ENCODE data around the gene SRC.

The SRC gene

DNA sequence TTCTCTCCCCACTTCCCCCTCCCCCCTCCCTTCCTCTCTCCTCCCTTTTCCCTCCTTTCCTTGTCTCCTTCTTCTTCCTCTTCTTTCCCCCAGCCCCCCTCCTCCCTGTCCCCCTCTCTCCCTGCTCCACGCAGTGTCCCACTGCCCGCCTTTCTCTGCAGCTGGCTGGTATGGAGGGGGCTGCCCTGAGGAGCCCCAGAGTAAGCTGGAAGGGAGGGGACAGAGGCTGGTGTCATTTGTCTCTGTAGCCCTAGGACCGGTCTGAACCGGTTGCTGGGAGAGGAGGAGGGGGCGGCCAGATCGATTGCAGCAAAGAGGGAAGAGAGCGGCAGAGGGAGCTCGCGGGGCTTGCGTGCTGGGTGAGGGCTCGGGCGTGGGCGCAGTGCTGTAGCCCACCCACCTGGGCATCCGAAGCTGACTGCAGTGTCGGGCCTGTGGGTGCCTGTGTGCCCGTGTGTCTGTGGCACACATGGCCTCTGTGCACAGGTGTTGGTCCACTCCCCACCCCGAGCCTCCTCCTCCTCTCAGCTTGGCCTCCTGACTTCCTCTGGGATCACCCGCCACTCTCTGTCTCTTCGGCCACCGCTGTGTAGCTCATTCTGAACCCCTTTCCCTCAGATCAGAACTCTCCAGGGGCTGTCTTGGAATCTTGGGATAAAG lies 50.6 kb downstream of the SRC start:
- TF ChIP-seq CTCF (IDR thresholded peaks at IDR 0.05; ENCODE audit: low read depth, low read length), result no peak
- DNase-seq (ENCODE audit: extremely low read depth, low read depth), result no peak

GRCh38 chr20:37397076-37397953 lies 51.4 kb downstream of the SRC start:
- no peak for TF ChIP-seq CTCF (IDR thresholded peaks at IDR 0.05; ENCODE audit: low read depth, low read length)
- no peak for DNase-seq (ENCODE audit: extremely low read depth, low read depth)

- no peak for DNase-seq (ENCODE audit: extremely low read depth, low read depth)
- no peak for TF ChIP-seq CTCF (IDR thresholded peaks at IDR 0.05; ENCODE audit: low read depth, low read length)
Observed at GRCh38 chr20:37397954-37398749, 52.2 kb downstream of the SRC start.

DNA sequence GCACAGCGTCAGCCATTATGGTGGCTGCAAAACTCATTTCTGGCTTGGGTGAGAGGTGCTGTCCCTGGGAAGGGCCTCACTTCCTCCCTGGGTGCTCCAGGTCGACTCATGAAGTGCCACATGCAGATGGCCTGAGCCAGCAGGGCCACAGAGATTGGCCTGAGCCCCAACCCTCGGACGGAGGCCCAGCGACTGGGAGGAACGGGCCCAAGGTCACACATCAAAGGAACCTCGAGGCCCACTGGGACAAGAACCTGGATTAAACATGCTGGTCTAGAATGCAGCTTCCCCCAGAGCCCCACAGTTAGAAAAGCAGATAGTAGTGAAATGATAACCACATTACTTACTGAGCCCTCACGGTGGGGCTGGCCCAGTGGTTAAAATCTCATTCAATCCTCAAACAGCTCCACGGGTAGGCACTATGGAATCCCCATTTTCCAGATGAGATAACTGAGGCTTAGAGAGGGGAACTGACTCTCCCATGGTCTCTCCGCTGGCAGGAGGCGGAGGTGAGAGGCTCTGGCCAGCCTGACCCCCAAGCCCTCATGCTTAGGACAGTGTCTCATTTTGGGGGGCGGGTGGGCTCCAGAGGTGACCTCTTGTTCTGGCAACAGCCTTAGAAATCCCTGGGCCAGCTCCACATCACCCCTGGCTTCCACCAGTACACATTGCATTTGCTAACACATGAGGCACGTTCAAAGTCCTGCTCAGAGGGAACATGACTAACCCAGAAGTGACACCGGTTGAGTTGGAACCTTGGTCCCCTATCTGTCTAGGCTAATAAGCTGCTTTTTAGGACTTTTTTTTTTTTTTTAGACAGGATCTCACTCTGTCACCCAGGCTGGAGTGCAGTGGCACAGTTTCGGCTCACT lies 53.0 kb downstream of the SRC start:
- TF ChIP-seq CTCF (IDR thresholded peaks at IDR 0.05; ENCODE audit: low read depth, low read length), result no peak
- DNase-seq (ENCODE audit: extremely low read depth, low read depth), result no peak

DNA sequence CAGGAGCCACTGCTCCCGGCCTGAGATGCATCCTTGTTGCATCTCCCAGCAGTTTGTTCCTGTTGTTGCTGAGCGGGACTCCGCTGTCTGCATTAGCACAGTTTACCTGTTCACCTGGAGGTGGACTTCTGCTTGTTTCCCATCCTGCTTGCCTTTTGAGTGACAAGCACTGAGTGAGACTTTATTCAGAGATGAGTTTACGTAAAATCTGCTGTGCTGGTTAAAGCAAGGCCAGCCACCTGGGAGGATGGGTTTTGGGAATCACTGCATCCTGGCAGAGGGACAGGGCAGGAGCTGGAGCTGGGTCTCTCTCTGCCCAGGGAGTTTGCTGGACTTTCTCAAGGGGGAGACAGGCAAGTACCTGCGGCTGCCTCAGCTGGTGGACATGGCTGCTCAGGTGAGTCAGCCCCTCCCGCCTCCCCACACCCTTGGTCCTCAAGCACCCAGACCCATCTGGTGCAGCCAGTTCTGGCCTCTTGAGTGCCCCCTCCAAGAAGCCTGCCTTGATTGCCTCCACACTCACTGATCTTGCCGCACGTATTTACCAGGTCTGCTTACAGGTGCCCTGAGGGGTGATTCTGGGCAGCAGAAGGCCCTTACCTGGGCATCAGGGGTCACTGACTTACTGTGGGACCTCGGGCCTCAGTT lies 55.5 kb downstream of the SRC start:
- no peak for DNase-seq (ENCODE audit: extremely low read depth, low read depth)
- no peak for TF ChIP-seq CTCF (IDR thresholded peaks at IDR 0.05; ENCODE audit: low read depth, low read length)

DNA sequence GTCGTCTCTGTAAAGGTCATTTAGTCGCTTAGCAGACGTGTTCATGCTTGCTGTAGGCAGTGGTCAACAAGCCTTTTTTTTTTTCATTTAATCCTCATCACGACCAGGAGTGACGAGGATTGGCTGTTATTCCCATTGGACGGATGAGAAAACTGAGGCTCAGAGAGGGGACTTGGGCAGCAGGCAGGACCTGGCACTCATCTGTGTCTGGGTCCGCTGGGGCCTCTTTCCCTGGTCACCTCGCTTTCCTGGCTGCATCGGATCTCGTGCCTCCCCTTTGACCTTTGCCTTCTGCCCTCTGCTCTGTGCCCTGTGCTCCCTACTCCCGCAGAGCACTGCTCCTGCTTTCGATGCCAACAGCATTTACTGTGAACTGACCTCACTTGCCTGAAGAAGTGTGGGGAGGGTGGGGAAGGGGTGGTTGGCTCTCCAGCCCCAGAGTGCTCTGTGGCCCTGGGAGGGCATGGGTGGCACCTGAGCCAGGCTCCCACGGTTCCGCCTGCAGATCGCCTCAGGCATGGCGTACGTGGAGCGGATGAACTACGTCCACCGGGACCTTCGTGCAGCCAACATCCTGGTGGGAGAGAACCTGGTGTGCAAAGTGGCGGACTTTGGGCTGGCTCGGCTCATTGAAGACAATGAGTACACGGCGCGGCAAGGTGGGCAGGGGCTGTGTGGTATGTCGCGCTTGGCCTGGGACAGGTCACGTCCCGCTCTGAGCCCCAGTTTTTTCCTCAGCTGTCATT lies 56.2 kb downstream of the SRC start:
- DNase-seq (ENCODE audit: extremely low read depth, low read depth), result no peak
- no peak for TF ChIP-seq CTCF (IDR thresholded peaks at IDR 0.05; ENCODE audit: low read depth, low read length)

Data from AG09319 (cell line).